ENCODE data around the gene LRRC28. TPM values are rescaled to one million over a fixed set of nuclear protein-coding genes. Genes with fewer than 3 reads are reported as not detected.

The LRRC28 gene
- total and polyA plus RNA-seq, 2 of the 4 experiments (the other 2 are of a cell fraction) = 12.7 to 21.1 TPM

GRCh38 chr15:99421172-99421656 lies 169.9 kb downstream of the LRRC28 start:
- peak overlapping the region; percentile 85 for H2AFZ ChIP-seq (replicated peaks; ENCODE audit: low read length, poor library complexity)

More at GRCh38 chr15:99421172-99421656, 169.9 kb downstream of the LRRC28 start:
- H3K79me1 ChIP-seq (ENCODE audit: low read depth in 1 of 2, low read length in 2 of 2) = no peaks in the 10 kb centered on the region
- no peak overlapping the region for H3K4me3 ChIP-seq (ENCODE audit: insufficient read depth, low read depth, low read length)
- peaks cover 19% of the 10 kb centered on the region for H3K9me1 ChIP-seq (ENCODE audit: insufficient read depth, low read length)
- H3K23ac ChIP-seq (ENCODE audit: low read depth, low read length) = no peak overlapping the region
- H4K91ac ChIP-seq (ENCODE audit: insufficient read depth, low read depth, low read length) = peak overlapping the region; percentile 79; the same call in 1 of the 2 replicates
- H3K9ac ChIP-seq (ENCODE audit: low read depth, low read length) = peak overlapping the region; percentile 12; the same call in 1 of the 2 replicates
- in situ Hi-C loops (cut with MboI; ENCODE audit: low sequenced_read_pairs) (no loop called here), dilution Hi-C loops (cut with HindIII; ENCODE audit: low sequenced_read_pairs, unreplicated experiment) (no loop called here), intact Hi-C loops (cut with micrococcal nuclease) (no loop called here)
- H4K8ac ChIP-seq (ENCODE audit: low read depth in 2 of 2, low read length in 2 of 2) = peak overlapping the region; percentile 51 to 80
- peak overlapping the region; percentile 91 for H4K5ac ChIP-seq (ENCODE audit: low read depth, low read length)
- H3K9me3 ChIP-seq (ENCODE audit: control insufficient read depth, insufficient read depth, low read length) = no peaks in the 10 kb centered on the region
- no peaks in the 10 kb centered on the region for H3K36me3 ChIP-seq (ENCODE audit: control insufficient read depth, insufficient read depth, low read length)
- H2BK20ac ChIP-seq (ENCODE audit: low read depth, low read length) = 0 out of 2 replicates have a peak overlapping the region, but pooled peaks have one; percentile 55
- DNase-seq (peak; percentile 39), ATAC-seq (ENCODE audit: low read depth) (peak; percentile 55)
- 0 out of 2 replicates have a peak overlapping the region, but pooled peaks have one; percentile 30 for H3K4me2 ChIP-seq (ENCODE audit: low read depth, low read length)
- H3K56ac ChIP-seq (ENCODE audit: extremely low read depth, insufficient read depth, low read length) = no peak overlapping the region
- peak overlapping the region; percentile 90 for H3K18ac ChIP-seq (ENCODE audit: low read depth, low read length)
- peak overlapping the region; percentile 33; the same call in 1 of the 2 replicates for H3K27ac ChIP-seq (ENCODE audit: insufficient read depth, low read length)
- POLR2A ChIA-PET (ENCODE audit: unreplicated experiment) = interaction anchor here (0.6 to 0.8 kb wide), 2 partner anchors 63 to 248 kb away, joined by 4 to 17 read pairs; no protein-coding TSS in a partner anchor
- no peak overlapping the region; the same call in 1 of the 2 replicates for H2AK5ac ChIP-seq (ENCODE audit: low read depth, low read length)
- WGBS, 2 experiments (ENCODE audit: extremely low coverage in 2 of 2, insufficient read length in 1 of 2) = 30% methylated on average over 2 of the region's 6 CpGs; no CpG with 5 or more reads in 1 of the 2 experiments
- peak overlapping the region; percentile 72 for H2BK120ac ChIP-seq (ENCODE audit: low read depth, low read length)
- H2BK15ac ChIP-seq (ENCODE audit: low read depth, low read length) = peak overlapping the region; percentile 71; the same call in 2 of the 3 replicates
- peaks cover 13% of the 10 kb centered on the region for H3K4me1 ChIP-seq (ENCODE audit: control insufficient read depth, insufficient read depth, low read length)
- H3K27me3 ChIP-seq (ENCODE audit: control insufficient read depth, insufficient read depth, low read length) = no peaks in the 10 kb centered on the region
- H4K20me1 ChIP-seq (ENCODE audit: insufficient read depth, low read length) = no peaks in the 10 kb centered on the region
- H3K4ac ChIP-seq (ENCODE audit: low read depth, low read length) = peak overlapping the region; percentile 44
- no peak overlapping the region for H3K14ac ChIP-seq (replicated peaks; ENCODE audit: low read depth, low read length)
- TF ChIP-seq POLR2A (IDR thresholded peaks at IDR 0.05; ENCODE audit: low read depth, low read length) (no peak), RCOR1 (IDR thresholded peaks at IDR 0.05; ENCODE audit: insufficient replicate concordance, low read length) (no peak), RFX5 (IDR thresholded peaks at IDR 0.05; ENCODE audit: low read depth, low read length) (no peak), FOS (IDR thresholded peaks at IDR 0.05; ENCODE audit: low read depth, low read length) (no peak), SMC3 (IDR thresholded peaks at IDR 0.05; ENCODE audit: low read depth, low read length) (no peak)
- TF ChIP-seq, protein P1, sequence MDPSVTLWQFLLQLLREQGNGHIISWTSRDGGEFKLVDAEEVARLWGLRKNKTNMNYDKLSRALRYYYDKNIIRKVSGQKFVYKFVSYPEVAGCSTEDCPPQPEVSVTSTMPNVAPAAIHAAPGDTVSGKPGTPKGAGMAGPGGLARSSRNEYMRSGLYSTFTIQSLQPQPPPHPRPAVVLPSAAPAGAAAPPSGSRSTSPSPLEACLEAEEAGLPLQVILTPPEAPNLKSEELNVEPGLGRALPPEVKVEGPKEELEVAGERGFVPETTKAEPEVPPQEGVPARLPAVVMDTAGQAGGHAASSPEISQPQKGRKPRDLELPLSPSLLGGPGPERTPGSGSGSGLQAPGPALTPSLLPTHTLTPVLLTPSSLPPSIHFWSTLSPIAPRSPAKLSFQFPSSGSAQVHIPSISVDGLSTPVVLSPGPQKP (IDR thresholded peaks at IDR 0.05; ENCODE audit: borderline replicate concordance, low read depth, low read length) = no peak
- no TSS peak for BruUV-seq (replicated peaks)
- CTCF ChIA-PET = no interaction called here
- peak overlapping the region; percentile 19 for H2BK5ac ChIP-seq (ENCODE audit: low read depth, low read length, poor library complexity, severe bottlenecking)
- H2AK9ac ChIP-seq (replicated peaks; ENCODE audit: low read depth, low read length, poor library complexity) = no peak overlapping the region
